HG03064 (cell line): ENCODE results near the gene RGS1.

Source experiments
- ATAC-seq: cut with Tn5 transposase; IDR thresholded peaks from one replicate; pipeline ENCODE4 v1.9.1; 2021; ENCODE audit warnings: low read depth; ENCODE audit not compliant: unreplicated experiment

RGS1 gene, protein sequence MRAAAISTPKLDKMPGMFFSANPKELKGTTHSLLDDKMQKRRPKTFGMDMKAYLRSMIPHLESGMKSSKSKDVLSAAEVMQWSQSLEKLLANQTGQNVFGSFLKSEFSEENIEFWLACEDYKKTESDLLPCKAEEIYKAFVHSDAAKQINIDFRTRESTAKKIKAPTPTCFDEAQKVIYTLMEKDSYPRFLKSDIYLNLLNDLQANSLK

DNA sequence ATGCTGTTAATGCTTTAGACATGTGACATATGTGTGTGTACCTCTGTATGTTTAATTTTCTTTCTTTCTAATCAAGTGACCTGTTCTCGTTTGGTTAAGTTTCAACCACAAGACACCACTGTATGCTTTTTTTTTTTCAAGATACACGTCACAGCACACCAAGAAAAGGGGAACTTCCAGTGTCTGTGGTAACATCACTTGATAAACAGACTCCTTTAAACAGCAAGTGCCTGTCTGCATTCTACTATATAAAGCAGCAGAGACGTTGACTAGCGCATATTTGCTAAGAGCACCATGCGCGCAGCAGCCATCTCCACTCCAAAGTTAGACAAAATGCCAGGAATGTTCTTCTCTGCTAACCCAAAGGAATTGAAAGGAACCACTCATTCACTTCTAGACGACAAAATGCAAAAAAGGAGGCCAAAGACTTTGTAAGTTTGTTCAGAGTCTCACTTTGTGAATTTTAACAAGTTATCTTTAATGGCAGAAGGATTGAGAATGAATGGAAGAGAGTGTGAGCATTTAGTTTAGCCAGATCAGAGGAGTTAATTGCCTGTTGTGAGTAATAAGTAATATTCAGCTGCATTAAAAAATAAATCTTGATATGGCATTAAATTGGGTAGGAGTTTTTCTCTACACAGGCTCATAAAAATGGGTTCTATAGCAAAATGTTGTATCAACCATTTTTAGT lies at the start of gene RGS1:
Gene RGS1 (plus strand): TSS at position 275 of the 691 bp plus-strand sequence. CDS start 20 bp downstream, at position 295.
- ATAC-seq: peak; percentile 78

DNA sequence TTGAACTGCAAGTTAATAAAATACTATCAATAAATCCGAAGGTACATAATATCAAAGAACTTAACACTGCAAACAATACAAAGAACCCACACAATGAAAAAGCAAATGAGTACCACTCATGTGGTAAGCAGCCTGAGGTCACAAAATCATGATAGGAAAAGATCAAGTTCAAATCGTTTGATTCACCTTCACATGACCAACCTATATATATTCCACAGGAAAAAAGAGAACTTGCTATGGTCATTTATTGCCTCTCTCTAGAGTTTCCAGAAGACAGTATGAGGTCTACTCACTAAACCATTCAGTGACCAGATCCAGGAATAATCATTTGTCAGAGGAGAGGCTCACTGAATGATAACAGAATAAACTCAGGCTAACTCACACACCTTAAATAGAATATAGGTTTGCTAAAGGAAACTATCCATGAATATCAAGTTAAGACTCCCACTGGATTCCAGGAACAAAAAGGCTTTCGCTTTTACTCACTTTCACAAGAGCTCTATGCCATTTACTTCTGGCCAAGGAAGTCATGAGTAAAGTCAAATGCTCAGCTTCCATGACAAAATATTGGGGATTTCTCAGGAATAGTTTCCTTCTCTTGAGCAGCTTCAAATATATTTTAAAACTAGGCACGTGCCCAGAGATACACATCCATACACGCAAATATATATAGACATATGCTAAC lies 48.3 kb upstream of the RGS1 start:
- ATAC-seq: no peak

DNA sequence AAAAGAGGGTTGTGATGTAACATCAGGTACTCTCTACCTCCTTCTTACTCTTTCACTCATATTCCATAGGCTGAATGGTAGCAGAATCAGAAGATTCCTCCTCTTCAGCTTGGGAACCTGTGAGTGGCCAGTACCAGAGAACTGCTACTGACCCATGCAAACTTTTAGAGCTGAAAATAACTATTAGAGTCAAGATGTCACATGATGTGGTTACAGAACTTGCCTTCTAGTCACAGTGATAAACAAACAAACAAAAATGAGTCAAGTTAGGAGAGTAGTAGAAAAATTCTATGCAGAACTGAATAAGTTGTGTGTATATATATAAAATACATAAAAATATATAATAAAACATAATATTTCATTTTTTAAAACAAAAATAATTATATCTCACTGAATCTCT lies 47.6 kb upstream of the RGS1 start:
- no peak for ATAC-seq

DNA sequence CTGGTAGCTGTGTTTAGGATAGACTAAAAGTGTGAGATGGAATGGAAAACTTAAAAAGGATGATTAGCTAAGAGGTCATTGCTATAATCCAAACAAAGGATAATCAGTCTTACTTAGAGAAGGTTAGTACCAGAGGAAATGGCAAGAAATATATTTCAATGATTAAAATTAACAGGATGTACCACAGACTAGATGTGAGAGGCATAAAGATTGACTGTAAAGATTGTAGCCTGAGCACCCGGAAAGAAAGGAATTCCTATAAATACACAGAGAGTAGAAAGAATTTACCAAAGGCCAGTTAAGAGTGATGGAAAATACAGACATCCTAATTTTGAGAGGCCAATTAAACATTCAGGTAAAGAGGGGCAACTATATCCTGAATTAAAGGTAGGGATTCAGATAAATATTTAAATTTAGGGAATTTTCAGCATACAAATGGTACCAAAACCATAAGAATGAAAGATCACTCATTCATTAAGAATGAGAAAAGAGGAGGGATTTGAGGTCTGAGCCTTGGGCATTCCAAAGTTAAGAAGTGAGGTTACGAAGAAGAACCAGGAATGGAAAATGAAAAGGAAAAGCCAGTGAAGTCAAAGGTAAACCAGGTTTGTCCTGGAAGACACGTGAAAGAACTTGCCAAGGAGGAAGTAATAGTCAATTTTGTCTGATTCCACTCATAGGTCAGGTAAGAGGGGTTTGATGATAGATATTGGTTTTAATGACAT lies 46.4 kb upstream of the RGS1 start:
- ATAC-seq: no peak

DNA sequence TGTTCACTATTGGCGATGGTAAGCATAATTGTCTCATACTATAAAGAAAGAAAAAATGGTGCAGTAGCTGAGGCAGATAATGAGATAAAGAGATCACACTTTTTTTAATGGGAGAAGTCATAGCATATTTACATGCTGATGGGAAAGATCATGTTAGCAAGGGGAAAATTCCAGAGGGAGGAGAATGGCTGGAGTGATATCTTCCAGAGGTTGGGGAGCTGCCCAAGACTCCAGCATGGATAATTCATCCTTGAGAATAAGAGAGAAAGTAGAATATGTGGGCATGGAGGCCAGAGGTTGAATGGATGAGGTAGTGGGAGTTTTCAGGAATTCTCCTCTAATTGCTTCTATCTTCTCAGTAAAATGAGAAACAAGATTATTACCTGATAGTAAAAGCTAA lies 45.8 kb upstream of the RGS1 start:
- no peak for ATAC-seq

DNA sequence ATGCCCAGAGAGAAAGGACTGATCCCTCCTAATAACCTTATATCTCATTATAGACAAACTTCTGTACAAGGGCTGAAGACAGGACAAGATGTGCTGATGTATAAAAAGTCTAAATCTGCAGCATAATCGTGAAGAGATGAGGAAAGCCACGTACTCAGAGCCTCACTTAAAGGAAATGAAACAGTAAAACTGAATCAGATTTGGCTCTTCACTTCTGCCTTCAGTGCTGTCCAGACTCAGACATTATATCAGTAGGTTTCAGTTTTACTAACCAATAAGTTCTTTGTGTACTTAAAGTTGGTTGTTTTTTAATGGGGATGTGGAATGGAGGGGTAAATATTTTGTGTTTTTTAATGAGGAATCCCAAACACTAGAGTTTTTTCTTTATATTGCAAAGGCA lies 45.3 kb upstream of the RGS1 start:
- peak; percentile 98 for ATAC-seq

DNA sequence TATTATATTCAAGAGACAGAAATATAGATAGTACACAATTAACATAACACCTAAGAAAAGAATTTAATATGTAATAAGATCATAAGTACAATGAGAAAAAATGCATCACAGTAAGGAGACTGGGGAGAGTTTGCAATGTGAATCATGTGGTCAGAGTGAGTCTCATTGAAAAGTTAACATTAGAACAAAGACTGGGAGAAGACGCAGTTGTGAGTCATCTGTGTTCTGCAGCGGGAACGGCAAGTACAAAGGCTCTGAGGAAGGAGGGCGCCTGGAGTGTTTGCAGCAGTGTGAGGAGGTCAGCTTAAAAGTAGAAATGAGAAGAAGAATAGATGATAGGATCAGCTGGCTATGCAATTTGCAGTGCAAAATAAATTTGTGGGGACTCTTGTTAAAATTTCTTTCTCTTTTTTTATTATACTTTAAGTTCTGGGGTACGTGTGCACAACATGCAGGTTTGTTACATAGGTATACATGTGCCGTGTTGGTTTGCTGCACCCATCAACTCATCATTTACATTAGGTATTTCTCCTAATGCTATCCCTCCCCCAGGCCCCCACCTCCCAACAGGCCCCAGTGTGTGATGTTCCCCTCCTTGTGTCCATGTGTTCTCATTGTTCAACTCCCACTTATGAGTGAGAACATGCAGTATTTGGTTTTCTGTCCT lies 44.4 kb upstream of the RGS1 start:
- peak; percentile 45 for ATAC-seq

DNA sequence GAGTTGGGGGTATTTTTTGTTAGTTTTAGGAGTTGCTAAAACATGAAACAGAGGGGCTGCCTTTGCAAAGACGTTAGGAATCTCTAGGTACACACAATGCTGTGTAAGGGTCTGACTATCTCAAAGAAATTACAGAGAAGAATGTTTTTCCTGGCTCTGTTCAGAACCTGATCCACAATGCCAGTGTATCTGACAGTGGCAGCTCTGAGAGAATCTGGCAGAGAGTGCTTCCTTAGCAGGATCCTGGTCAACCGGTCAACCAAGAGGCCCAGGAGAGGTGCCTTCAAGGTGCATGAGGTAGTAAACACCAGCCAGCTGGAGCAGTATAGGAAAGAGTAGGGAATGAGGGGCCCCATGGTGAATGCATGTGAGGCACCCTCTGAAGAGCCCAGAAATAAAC lies 40.9 kb upstream of the RGS1 start:
- ATAC-seq: no peak

DNA sequence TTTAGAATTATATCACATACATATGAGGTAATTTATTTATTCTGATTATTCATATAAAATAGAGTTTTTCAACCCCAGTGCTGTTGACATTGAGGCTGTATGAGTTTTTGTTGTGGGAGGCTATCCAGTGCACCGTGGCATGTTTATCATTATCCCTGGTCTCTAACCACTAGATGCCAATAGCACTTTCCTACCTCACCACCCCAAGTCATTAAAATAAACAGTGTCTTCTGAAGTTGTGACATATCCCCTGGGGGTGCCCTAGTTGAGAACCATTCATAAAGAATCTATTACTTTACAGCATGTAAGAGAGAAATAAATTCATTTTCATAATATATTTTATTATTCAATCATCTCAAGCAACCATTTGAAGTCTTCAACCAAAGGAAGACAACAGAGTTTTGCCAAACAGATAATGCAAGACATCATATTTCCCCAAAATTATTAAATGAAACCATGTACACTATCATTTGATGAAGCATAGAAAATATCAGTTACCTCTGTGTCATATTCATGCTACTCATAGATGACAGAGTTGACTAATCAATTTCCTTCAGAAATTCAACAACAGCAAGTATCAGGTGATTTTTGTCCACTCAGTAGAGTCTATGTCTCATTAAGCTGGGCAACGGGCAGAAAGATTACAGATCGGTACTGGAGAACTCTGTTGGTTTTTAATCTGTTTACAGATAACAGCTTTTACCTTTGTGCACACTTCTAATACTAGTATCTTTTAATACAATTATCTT lies 39.5 kb upstream of the RGS1 start:
- no peak for ATAC-seq

DNA sequence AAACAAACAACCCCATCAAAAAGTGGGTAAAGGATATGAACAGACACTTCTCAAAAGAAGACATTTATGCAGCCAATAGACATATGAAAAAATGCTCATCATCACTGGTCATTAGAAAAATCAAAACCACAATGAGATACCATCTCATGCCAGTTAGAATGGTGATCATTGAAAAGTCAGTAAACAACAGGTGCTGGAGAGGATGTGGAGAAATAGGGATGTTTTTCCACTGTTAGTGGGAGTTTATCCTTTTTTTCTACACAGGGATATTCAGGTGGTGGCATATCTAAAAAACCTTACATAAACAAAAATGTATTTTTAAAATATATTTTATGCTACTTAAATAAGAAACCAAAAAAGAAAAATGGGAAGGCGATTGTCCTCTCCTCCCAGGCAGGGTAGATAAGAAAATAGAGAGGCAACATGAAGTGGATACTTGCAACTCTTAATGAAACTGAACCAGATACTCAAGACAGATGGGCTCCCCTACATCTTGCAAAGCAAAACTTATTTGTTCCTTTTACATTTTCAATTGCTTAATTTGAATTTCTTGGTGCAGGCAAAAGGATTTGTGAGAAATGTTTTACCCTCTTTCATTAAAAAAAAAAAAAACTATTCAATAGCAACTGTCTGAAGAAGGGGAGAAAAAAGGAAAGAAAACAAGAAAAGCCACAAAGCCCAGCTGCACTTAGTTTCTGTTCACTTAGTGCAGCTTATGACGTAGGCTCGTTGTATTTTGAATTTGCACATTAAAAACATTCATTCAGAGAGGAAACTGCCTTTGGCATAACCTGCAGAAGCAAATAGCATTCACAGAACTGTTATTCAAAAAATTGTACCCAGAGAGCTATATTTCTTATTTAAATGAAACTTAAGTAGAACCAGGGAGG lies 36.9 kb upstream of the RGS1 start:
- ATAC-seq: peak; percentile 74

DNA sequence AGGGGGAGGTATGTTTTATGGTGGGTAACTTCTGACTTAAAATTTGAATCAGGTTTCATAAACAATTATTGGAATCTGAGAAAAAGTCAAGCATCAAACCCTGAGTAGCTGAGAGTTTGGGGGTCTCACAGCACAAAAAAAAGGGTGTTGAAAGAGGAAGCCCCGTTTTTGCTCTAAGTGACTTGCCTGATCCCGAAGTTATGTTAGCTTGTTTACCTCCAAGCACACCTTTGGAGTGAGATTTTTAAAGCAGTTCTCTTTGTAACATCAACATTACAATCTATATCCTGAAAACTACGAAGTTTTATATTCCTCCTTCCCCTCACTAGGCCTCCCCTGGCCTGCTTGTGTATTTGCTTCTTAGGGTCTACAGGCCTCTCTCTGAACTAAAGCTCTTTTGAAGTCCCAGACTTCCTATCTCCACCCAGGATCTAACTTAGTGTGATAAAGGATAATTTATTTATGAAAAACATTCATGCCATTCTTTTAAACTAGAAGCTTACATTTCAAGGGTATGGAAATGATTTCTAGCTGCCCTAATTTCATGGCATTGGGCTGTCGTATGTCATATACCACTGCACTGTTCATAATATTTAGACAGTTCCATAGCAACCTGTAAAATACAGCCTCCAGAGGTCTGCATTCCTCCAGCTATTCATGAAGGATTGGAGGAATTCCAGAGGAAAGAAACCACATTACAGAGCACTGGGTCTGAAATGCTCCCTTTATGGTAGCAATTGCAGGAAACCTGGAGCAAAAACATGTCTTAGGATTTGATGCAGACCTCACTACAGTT lies 36.1 kb upstream of the RGS1 start:
- ATAC-seq: peak; percentile 1

DNA sequence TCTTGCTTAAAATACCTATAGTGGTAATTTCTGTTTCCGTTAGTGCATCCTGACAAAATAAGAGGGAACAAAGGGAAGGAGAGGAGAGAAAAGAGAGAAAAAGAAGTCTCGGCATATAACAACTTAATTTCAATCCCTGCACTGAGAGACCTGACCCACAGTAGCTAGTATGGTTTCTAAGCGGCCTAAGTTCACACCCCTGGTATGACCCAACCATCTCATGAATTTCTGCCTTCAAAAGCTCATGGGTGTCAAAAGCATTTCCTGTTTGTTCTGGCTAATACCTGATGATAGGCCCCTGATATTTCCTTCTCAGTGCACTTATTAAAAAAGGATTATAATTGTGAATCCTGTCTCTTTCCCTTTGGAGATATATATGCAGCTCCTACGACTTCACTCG lies 32.1 kb upstream of the RGS1 start:
- ATAC-seq: no peak

DNA sequence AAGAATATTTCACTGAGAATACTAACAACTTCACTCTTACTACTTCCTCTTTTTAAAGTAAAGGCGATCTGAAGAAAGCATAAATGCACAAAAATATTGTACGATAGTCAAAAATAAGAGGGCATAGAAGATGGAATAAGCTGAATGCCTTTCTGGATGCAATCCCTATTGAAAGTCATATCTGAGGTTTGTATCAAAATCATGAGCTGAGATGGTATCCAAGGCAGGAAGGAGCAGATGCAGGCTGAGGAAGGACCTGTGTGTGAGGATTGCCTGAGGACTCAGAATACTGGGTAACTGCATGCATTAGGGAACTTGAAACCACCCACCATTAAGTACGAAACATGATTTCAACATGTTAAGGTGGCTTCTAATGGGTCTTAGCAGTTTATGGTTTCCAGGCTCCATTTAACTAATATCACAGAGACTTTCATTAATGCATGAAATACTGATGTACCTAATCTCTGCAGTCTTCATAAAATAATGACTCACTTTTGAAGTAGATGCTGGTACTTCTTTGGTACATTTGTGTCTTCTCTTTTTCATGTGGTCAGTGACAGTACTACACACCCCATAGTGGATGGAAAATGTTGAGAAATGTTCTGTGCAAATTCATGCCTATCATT lies 29.6 kb upstream of the RGS1 start:
- ATAC-seq: peak; percentile 49

DNA sequence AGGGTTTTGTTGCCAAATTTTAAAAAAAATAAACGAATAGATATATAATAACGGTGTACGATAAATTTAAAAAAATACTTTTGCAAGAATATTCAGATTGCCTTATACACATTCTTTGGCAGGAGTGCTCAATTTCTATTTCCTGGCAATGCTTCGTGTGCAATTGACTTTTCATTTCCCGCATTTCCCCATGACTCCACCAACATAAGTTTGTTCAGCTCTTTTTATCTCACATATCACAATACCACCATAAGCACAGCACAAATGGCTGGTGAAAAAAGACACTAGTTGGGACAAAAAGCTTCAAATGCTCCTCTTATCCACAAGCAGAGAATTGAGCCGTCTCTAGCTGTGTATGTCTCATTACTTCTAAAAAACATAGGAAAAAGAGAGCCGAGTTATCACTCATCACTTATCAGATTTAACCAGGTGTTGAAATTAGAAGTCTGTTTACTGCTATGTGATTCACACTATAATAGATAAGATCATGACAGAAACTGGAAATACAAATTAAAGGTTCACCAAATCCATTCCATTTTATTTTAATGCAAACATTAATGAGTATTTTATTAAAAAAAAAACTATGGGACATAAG lies 28.9 kb upstream of the RGS1 start:
- ATAC-seq: no peak

DNA sequence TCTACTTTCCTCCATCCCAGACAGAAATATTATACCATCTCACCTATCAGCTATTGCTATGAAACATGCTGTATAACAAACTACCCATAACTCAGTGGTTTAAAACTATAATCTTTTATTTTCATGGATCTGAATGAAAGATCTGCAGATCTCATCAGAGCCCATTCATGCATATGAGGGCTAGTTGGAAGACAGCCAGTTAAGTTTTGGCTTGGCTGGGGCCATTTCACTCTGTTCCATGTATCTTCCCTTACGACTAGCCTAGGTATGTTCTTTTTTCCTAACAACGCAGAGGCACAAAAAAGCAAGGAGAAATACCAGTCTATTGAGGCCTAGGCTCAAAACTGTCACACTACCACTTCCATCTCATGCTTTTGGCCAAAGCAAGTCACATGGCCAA lies 28.1 kb upstream of the RGS1 start:
- ATAC-seq: no peak

DNA sequence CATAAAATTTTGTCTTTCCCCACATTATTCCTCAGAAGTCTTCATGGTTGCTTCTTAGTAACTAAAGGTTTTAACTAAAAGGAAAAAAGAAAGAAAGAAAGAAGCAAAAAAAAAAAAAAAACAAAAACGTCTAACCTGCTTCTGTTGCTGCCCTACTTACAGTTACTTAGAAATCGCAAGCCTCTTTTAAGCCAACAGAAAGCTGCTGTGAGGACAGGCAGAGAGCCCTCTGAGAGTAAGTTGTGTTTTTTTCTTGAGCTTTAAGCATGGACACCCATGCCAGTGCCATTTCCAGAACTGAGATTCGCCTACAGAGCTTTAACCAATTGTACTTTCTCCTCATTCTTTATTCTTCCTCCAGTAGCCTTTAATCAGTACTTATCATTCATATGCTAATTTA lies 25.6 kb upstream of the RGS1 start:
- no peak for ATAC-seq

DNA sequence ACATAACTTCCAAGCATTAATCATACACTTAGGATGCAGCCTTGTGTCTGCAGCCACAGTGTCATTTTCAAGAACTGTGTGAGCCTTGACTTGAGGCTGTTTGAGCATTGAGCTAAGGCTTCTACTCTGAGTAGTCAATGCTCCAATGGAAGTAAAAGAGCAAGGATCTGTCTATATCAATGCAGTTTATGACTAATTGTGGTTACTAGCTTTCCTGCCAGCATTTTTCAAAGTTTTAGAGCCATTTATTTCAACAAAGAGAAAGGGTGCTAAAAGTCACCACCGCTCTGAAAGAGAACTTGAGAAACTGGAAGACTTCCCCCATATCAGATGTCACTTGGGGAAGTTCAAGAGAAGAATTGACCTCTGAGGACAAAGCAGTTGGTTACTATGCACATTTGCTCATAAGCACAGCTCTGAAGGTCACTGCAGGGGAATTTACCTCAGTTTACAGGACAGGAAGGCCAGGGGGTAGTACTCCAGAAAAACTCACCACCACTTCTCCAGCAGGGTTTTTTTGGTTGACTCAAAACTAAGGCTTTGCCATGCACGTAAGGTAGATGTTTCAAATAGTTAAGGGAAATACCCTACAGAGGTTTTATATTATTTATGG lies 24.5 kb upstream of the RGS1 start:
- peak; percentile 52 for ATAC-seq
